PC-3 (cell line): ENCODE data around the gene SAFB2. TPM values are rescaled to one million over a fixed set of nuclear protein-coding genes. Genes with fewer than 3 reads are reported as not detected.

Experiments
- ATAC-seq: fragments of 200-7000 bp; cut with Tn5 transposase; 2 replicates; pipeline ENCODE4 v1.9.1; 2020; ENCODE audit warnings: mild to moderate bottlenecking, moderate library complexity
- BruUV-seq: library from RNA; stranded (reverse); fragments of 400-500 nt; replicated peaks from 2 replicates; lab custom pipeline; 2021; lab: Mats Ljungman, UMichigan
- CTCF ChIA-PET: fragments of 300-600 bp; sonication (Branson Sonifier 250); formaldehyde crosslinking; loops from one replicate; lab custom pipeline; 2022; ENCODE audit warnings: antibody characterized with exemption; lab: Charles Lee
- POLR2A ChIA-PET: fragments of 300-600 bp; sonication (Branson Sonifier 250); formaldehyde crosslinking; loops from one replicate; lab custom pipeline; 2022; ENCODE audit warnings: antibody characterized with exemption; ENCODE audit not compliant: unreplicated experiment; lab: Charles Lee
- DNase-seq: peaks from one replicate; pipeline ENCODE4 v3.0.0-alpha.2; 2015
- H2AFZ ChIP-seq: fragments of 300-600 bp; sonication (generic); 2 replicates; pipeline ENCODE4 v1.6.0; 2016; ENCODE audit warnings: antibody characterized with exemption, low read length
- H3F3A ChIP-seq: fragments of 300-600 bp; sonication (generic); one replicate; pipeline ENCODE4 v1.6.0; 2017; ENCODE audit warnings: antibody characterized with exemption, low read length, control low read depth, mild to moderate bottlenecking; ENCODE audit not compliant: unreplicated experiment
- H3K27ac ChIP-seq: fragments of 300-600 bp; sonication (generic); 2 replicates; pipeline ENCODE4 v1.5.1; 2016; ENCODE audit warnings: mild to moderate bottlenecking, low read length
- H3K27me3 ChIP-seq: fragments of 300-600 bp; sonication (generic); 2 replicates; pipeline ENCODE4 v1.6.1; 2016; ENCODE audit warnings: low read length, mixed read lengths
- H3K36me3 ChIP-seq: fragments of 300-600 bp; sonication (generic); 2 replicates; pipeline ENCODE4 v1.6.1; 2016; ENCODE audit warnings: low read depth, mixed run types, low read length, mixed read lengths
- H3K4me1 ChIP-seq: fragments of 300-600 bp; sonication (generic); 2 replicates; pipeline ENCODE4 v1.5.1; 2016; ENCODE audit warnings: low read length; ENCODE audit not compliant: insufficient read depth
- H3K4me2 ChIP-seq: fragments of 300-600 bp; sonication (generic); 2 replicates; pipeline ENCODE4 v1.6.0; 2016; ENCODE audit warnings: low read length
- H3K4me3 ChIP-seq: fragments of 300-600 bp; sonication (generic); 2 replicates; pipeline ENCODE4 v1.5.1; 2016; ENCODE audit warnings: mild to moderate bottlenecking, low read length, mixed read lengths
- H3K79me2 ChIP-seq: fragments of 300-600 bp; sonication (generic); 2 replicates; pipeline ENCODE4 v1.6.1; 2017; ENCODE audit warnings: low read length, mixed read lengths
- H3K9ac ChIP-seq: fragments of 300-600 bp; sonication (generic); 2 replicates; pipeline ENCODE4 v1.6.0; 2016; ENCODE audit warnings: mild to moderate bottlenecking, low read length
- H3K9me2 ChIP-seq: fragments of 300-600 bp; sonication (generic); replicated peaks from 2 replicates; pipeline ENCODE4 v1.6.1; 2016; ENCODE audit warnings: mixed run types, low read length, mixed read lengths
- H3K9me3 ChIP-seq: fragments of 300-600 bp; sonication (generic); 2 replicates; pipeline ENCODE4 v1.6.1; 2016; ENCODE audit warnings: low read length, mixed read lengths
- H4K20me1 ChIP-seq: fragments of 300-600 bp; sonication (generic); 2 replicates; pipeline ENCODE4 v1.6.1; 2016; ENCODE audit warnings: low read length, mixed read lengths
- EZH2 ChIP-seq: fragments of 300-600 bp; sonication (generic); IDR thresholded peaks from one replicate; pipeline ENCODE4 v1.6.1; 2017; ENCODE audit warnings: antibody characterized with exemption, mild to moderate bottlenecking, low read length; ENCODE audit not compliant: unreplicated experiment
- EZH2phosphoT487 ChIP-seq: fragments of 300-600 bp; sonication (generic); IDR thresholded peaks from 2 replicates; pipeline ENCODE4 v1.6.1; 2018; ENCODE audit warnings: mild to moderate bottlenecking, antibody characterized with exemption, low read length, borderline replicate concordance
- intact Hi-C: fragments of 100-400 bp; cut with micrococcal nuclease; formaldehyde crosslinking; loops from 2 replicates; pipeline ENCODE4 v1.9.0; 2023
- total RNA-seq: library from RNA; depleted of rRNA; stranded (reverse); fragments of >200 nt; gene quantifications from 2 replicates; pipeline ENCODE4 v1.2.3, GENCODE V29; 2014
- TF ChIP-seq, protein P1 (sequence below): fragments of 300-600 bp; sonication (generic); conservative IDR thresholded peaks from 2 replicates; pipeline ENCODE4 v1.5.1; 2017; ENCODE audit warnings: antibody characterized with exemption, low read depth, mild to moderate bottlenecking, low read length

The SAFB2 gene
- total RNA-seq, 1 experiment from 2014 or later = 77.5 TPM

DNA sequence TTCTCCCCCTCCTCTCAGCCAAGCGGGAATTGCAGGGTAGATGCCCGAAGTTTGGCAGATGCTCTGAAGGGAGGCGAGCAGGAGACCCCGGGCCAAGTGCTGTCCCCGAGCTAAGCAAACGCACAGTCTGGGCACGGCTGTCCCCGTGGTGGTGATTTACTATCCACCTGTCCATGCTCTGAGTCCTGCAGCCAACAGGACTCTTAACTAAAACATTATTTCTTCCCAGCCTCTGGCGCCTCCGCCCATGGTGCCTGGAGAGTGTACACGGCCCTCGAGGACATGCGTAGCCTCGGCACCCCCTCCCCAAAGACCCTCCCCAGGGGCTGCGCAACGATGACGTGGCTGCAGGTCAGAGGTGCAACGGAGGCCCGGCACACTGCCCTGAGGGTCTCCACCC, 62.4 kb downstream of the SAFB2 start:
- Histone ChIP-seq H3K9me2 (no peaks in the 10 kb centered on the region), H3K4me2 (no peak overlapping the region), H3K9ac (no peak overlapping the region), H3K27me3 (no peaks in the 10 kb centered on the region), H4K20me1 (no peaks in the 10 kb centered on the region), H3K36me3 (no peaks in the 10 kb centered on the region), H3F3A (no peaks in the 10 kb centered on the region), H3K27ac (no peak overlapping the region), H3K4me1 (no peaks in the 10 kb centered on the region), H3K79me2 (no peaks in the 10 kb centered on the region), H2AFZ (no peak overlapping the region), H3K9me3 (no peaks in the 10 kb centered on the region), H3K4me3 (no peak overlapping the region)
- DNase-seq (no peak), ATAC-seq (no peak)
- POLR2A ChIA-PET = no interaction called here
- intact Hi-C loops = no loop called here
- TF ChIP-seq, protein P1, sequence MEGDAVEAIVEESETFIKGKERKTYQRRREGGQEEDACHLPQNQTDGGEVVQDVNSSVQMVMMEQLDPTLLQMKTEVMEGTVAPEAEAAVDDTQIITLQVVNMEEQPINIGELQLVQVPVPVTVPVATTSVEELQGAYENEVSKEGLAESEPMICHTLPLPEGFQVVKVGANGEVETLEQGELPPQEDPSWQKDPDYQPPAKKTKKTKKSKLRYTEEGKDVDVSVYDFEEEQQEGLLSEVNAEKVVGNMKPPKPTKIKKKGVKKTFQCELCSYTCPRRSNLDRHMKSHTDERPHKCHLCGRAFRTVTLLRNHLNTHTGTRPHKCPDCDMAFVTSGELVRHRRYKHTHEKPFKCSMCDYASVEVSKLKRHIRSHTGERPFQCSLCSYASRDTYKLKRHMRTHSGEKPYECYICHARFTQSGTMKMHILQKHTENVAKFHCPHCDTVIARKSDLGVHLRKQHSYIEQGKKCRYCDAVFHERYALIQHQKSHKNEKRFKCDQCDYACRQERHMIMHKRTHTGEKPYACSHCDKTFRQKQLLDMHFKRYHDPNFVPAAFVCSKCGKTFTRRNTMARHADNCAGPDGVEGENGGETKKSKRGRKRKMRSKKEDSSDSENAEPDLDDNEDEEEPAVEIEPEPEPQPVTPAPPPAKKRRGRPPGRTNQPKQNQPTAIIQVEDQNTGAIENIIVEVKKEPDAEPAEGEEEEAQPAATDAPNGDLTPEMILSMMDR = no peak
- TF ChIP-seq EZH2 (no peak), EZH2phosphoT487 (no peak)
- BruUV-seq = no TSS peak
- CTCF ChIA-PET = no interaction called here

DNA sequence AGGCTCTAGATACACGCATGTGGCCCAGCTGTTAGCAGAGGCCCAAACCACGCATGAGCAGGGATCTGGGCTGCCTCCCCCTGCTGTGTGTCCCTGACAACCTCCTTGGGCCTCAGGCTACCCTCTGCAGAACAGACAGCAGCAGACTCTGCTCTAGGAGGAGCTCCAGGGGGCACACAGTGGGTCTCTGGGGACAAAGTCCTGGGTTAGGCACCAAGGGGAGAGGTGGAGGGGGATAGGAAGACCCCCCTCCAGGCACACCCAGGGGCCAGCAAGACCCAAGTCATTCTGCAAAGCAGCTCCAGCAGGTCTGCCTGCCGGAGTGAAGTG, 62.8 kb downstream of the SAFB2 start:
- TF ChIP-seq EZH2 (no peak), EZH2phosphoT487 (no peak)
- TF ChIP-seq, protein P1 = no peak
- no peak overlapping the region for H3K4me3 ChIP-seq
- BruUV-seq = no TSS peak
- no peak overlapping the region for H3K9ac ChIP-seq
- no peaks in the 10 kb centered on the region for H3F3A ChIP-seq
- H3K27ac ChIP-seq = no peak overlapping the region
- H3K4me1 ChIP-seq = no peaks in the 10 kb centered on the region
- POLR2A ChIA-PET = no interaction called here
- no peaks in the 10 kb centered on the region for H3K9me3 ChIP-seq
- no peak for ATAC-seq
- no peak for DNase-seq
- intact Hi-C loops = no loop called here
- H4K20me1 ChIP-seq = no peaks in the 10 kb centered on the region
- H3K36me3 ChIP-seq = no peaks in the 10 kb centered on the region
- no peaks in the 10 kb centered on the region for H3K9me2 ChIP-seq
- H2AFZ ChIP-seq = no peak overlapping the region
- H3K4me2 ChIP-seq = no peak overlapping the region
- H3K79me2 ChIP-seq = no peaks in the 10 kb centered on the region
- CTCF ChIA-PET = no interaction called here
- H3K27me3 ChIP-seq = no peaks in the 10 kb centered on the region

DNA sequence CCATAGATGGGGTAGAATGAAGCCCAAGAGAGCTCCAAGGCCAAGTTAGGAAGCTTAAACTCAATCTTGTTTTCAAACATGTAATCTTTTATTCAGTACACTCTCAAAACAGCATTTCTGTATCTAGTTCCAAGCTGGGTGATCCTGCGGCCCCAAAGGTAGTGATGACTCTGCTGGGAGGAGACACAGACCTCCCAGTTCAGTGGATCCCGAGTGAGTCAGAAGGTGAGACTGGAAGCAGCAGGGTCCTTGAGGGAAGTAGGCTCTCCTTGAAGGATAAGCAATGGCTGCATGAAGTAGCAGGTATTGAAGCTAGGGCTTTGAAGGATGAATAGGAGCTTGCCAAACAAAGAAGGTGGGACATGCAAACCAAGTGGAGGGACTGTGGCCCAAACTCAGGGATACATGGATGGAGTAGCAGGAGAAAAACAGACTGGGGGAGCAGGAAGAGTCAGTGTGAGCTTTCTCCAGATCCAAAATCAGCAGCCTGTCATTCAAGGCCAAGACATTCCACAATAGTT, 64.4 kb downstream of the SAFB2 start:
- H3F3A ChIP-seq = no peaks in the 10 kb centered on the region
- H3K27ac ChIP-seq = no peak overlapping the region
- H3K79me2 ChIP-seq = no peaks in the 10 kb centered on the region
- DNase-seq (no peak), ATAC-seq (no peak; the same call in 1 of the 2 replicates)
- H3K36me3 ChIP-seq = no peaks in the 10 kb centered on the region
- H2AFZ ChIP-seq = no peak overlapping the region
- H3K4me3 ChIP-seq = no peak overlapping the region
- no peaks in the 10 kb centered on the region for H3K4me1 ChIP-seq
- CTCF ChIA-PET = interaction anchor here (0.5 kb wide), 1 partner anchor 580 kb away, joined by 5 read pairs; no protein-coding TSS in a partner anchor
- H3K4me2 ChIP-seq = no peak overlapping the region
- POLR2A ChIA-PET = no interaction called here
- no peak overlapping the region for H3K9ac ChIP-seq
- H3K9me3 ChIP-seq = no peaks in the 10 kb centered on the region
- no peaks in the 10 kb centered on the region for H3K9me2 ChIP-seq
- TF ChIP-seq EZH2phosphoT487 = no peak
- TF ChIP-seq, protein P1 = no peak
- TF ChIP-seq EZH2 = no peak
- intact Hi-C loops = no loop called here
- H3K27me3 ChIP-seq = no peaks in the 10 kb centered on the region
- BruUV-seq = no TSS peak
- H4K20me1 ChIP-seq = no peaks in the 10 kb centered on the region
